ENCODE results near the gene RASSF3.

Gene RASSF3

DNA sequence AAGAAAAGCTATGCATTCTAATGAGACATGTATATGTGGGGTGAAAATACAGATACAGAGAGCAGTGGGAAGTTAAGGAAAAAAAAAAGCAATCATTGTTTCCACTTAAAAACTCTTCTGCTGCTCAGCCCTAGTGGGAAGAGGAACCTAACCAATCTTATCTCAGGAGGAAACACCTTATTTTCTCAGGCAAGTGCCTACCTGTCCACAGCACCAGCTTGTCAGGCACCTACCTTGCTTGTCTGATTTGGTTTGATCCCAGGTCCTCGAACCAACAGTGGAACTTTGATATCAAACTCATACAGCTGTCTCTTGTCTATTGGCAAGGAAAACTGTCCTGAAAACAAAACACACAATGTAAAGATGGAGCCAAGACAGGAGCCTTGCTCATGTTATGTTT lies 126.5 kb downstream of the RASSF3 start:
- no peak for DNase-seq

DNA sequence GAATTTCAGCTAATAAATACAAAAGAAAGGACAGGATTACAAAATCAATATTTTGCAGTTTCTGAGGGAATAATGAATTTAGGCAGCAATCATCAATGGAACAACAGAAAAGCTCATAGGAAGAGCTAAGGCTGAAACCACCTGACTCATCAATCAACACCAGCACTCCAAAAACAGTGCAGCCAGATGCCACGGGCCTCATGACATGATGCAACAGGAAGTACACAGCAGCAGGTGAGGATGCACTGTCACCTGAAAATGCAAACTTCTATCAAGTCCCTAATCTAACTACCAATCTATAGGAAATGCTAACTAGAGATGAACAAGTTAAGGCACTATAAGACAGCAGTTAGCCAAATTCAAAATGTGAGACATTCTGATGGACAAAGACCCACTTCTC lies 127.2 kb downstream of the RASSF3 start:
- DNase-seq: no peak

DNA sequence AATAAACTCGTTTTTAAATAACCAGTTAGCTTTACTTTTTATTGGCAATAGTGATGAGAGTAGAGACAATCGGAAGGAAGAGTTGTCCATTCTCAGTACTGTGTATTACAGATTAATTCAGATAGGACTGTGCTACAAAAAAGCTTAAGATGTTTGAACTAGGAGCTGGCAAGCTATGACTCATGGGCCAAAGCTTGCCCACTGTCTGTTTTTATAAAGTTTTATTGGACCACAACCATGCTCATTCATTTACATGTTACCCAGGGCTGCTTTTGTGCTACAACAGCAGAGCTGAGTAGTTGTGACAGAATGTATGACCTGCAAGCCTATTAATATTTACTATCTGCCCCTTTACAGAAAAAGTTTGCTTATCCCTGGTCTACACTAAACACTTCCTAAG lies 129.5 kb downstream of the RASSF3 start:
- no peak for DNase-seq

DNA sequence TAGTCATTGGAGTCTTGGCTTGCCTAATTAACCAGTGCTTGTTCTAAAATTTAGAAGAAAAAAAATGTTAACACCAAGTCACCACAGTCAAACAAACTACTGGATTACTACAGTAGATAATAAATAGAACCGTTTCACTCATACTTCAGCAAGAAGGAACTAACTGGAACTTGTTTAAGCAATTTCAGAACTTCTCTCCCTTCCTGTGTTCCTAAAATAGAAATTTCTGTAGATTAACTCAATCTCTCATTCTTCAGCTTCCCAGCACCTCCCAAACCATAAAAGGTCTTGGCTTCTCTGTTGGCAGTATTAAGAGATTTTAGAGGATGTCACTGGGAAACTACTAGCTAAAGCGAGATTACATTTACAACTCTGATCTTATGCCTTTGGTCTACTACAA lies 130.4 kb downstream of the RASSF3 start:
- no peak for DNase-seq

DNA sequence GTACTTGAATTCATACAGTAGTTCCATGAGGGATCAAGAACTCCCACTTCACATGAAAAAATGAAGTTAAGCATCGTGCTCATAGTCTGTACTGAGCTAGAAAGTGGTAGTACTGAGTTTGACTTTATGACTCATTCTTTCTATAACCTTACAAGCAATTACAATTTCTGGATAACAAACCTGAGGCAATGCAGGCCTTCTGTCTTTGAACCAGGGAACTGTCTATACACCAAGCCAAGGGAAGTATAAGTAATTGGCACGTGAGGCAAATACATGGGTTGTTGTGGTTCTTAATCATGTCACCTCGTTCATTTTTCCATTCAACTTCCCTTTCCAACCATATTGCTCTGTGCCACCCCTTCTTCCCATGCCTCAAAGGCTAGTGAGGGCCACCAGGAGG lies 132.1 kb downstream of the RASSF3 start:
- no peak for DNase-seq

DNA sequence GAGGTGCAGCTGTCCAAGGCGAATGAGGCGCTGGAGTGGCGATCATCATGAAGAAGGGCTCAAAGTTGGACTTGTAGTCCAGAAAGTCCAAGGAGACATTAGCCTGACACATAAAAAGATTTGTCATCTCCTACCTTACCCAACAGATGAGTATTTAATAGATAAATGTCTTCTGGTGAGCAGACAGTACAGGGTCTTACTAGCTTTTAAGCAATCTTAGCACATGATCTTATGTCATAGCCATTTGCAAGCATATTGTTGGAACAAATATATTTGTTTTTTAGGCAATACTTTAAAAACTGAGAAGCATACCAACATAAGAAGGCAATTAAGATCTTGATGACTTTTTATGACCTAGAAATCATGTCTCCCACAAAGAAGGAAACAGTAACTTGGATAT lies 132.9 kb downstream of the RASSF3 start:
- DNase-seq: no peak

DNA sequence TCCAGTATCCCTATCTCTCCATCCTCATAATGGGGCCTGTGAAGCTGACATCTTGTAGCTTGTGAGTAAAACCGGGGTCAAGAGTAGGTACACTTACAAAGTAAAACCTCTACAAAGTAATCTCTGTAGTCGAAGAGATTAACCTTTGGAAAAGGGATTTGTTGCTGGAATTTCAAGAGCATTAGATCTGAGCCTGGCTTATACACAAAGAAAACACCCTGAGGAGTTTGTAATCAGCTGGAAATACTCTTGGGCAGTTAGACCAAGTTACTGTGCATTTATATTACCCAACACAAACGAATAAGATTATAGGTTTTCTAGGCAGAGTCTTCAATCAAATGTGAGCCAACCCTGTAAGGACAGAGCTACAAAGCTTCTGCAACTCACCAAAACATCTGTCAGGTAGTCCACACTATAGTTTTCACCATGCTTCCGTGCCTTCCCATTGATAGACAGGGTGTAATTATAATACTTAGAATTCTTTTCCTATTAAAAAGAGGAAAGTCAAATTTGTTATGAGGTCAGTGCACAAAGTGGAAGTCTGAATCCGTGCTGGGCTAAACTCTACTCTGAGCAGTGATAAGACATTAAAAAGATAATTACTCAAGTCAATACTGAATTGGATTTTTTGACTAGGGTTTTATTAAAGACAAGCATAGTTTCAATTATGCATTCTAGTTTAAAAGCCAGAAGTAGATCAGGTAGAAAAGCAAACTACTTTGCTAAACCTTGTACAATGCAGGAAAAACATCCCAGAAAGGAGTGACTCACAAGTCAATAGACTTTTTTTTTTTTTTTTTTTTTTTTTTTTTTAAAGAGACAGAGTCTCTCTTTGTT lies 134.3 kb downstream of the RASSF3 start:
- no peak for DNase-seq

DNA sequence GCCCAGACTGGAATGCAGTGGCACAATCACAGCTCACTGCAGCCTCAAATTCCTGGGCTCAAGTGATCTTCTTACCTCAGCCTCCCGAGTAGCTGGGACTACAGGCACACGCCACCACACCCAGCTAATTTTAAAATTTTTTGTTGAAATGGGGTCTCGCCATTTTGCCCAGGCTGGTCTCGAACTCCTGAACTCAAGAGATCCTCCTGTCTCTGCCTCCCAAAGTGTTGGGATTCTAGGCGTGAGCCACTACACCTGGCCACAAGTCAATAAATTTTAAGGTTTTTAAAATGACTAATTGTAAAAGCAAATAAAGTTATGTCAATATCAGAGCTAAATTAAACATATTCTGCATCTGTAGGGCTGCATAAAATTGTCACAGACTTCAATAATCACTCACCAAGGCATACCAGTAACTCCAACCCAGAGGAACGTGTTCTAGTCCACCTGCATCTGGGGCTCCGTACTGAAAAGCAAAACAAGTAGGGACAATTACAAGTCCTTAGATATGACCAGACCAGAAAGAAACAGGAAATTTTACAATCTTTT lies 135.0 kb downstream of the RASSF3 start:
- DNase-seq: no peak

DNA sequence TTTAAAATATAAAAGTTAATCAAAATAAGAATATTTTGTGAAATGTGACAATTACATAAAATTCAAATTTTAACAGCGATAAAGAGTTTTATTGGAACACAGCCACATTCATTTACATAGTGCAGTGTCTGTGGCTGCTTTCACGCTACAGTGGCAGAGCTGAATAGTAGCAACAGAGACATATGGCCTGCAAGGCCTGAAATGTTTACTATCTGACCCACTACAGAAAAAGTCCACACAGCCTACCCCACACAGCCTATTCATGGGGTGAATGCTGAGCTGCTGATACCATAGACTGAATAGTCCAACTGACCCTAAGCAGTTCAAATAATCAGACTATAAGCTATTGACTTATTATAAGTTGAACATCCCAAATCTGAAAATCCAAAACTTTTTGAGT lies 135.7 kb downstream of the RASSF3 start:
- no peak for DNase-seq

DNA sequence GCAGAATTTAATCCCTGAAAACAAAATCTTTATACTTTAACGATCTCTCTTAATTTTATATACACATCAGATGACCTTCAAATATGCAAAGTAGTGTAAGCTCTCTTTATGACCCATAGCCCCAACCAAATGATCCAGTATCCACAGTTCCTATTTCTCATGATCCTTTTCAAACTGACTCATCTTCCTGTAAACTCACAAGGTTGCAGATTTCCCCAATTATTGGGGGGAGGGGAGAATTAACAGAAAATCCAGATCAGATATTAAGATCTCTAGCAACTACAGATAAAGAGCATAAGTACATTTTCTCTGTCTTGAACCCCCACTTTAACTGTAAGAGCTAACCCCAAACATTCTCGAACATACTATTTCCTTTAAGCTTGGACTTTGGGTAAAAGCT lies 136.4 kb downstream of the RASSF3 start:
- no peak for DNase-seq

Measured in cortex of kidney (tissue), 1 donor.